ENCODE data around the gene TENT4A.
"Not testable (repeated sequence)": the region's sequence is repeated elsewhere in the genome, so short reads cannot be mapped to it uniquely, and the experiment has no call there.

The TENT4A gene

DNA sequence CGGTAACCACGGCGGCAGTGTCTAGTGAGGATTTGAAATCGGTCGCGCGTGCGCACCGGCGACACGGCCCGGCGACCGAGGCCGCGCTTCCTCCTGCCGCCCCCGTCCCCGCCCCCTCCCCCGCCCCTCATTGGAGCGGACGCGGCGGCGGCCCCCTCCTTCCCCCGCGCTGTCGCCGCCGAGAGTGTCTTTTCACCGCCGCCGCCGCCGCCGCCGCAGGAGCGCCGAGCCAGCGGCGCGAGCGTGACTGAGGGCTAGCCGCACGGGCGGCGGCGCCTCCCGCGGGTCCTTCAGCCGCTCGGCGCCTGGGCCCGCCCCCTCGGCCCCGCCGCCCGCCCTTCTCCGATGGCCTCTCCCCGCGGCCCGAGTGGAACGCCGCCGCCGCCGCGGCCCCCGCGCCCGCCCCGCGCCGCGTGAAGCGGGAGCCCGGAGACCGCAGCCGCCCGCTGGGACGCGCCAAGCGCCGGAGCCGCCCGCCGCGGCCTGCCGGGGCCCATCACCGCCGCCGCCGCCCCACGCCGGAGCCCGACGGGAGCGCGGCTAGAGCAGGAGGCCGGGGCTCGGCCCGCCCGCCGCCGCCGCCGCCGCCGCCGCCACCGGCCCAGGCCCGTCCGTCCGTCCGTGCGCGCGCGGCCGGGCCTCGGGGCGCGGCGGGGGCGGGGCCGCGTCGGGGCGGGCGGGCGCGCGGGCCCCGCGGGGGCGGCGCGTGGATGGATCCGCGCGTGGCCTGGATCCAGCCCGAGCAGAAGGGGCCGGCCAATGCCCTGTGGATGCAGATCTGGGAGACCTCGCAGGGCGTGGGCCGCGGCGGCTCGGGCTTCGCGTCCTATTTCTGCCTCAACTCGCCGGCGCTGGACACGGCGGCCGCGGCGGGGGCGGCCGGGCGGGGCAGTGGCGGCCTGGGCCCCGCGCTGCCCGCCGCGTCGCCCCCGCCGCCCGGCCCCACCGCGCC lies at the start of gene TENT4A:
Gene TENT4A, plus strand, starts transcription at position 159 of the 952 bp plus-strand sequence. Its CDS starts 552 bp downstream, at position 711.
- DNase-seq, result peak in 1 of 2 donors; percentile 21

DNA sequence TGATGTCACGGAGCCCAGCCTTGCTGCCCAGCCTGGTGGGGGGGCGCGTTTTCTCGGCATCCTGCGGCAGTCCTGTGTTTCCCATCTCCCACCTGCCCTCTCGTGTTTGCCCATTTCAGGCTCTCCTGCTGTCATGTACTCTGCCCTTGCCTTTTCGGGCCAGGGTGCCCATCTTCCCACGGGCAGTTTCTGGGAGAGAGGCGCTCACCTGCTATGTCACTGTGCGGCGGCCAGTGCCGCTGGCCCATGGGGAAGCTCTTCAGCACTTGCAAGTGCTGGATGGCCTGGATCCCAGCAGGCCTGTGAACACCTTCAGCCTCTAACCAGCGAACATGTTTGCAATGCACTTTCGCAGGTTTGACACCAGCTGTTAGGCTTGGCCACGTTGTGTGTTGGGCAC lies 46.5 kb upstream of the TENT4A start:
- DNase-seq, result no peak

DNA sequence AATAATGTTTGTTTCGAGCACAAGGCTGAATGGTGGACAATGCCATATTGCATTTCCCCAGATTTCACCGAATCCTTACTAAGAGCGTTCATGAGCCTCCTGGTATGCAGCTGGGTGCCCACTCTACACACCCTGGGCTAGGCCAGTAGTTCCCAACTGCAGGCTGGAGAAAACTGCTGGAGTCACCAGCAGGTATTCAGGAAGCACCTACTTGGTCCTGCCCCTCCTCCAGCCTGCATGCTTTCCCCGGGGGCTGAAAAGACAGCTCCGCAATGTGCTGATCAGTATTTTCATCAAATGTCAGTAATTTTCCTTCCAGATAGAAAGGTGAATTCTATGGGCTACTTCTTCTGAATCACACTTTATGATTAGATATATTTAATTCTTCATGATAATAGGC lies 45.6 kb upstream of the TENT4A start:
- no peak for DNase-seq

DNA sequence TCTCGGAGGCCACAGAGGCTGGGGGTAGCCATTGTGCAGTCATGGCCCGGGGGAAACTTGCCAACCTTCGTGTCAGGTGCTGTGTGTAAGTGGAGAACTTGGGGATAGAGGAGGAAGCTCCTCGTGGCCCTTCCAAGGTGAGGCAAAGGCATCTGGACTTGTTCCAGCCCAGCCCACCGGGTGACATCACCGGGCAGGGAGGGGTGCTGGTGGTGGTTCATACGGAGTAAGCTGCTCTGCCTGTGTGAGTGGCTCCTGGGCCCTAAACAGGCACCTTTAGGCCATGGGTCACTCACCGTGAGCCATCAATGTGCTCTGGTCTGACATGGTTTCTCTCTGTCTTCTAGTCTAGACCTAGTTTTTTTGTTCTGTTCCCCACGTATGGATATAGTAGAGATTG lies 44.5 kb upstream of the TENT4A start:
- DNase-seq, result not testable (repeated sequence)

DNA sequence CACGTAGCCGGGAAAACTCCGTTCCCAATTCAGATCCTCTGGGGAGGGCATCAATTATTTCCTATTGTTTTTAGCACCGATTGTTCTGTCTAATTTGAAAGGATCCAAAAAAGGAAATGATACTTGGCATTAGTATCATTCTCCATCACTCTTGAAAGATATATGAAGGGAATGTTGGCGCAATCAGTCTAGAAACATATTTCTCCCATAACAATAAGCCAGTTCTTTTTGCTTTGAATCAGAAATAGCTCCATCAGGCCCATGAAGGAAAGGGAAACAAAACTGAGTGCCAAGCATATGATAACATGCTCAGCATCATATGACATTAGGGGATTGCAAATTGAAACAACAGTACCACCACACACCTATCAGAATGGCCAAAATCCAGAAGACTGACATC lies 40.2 kb upstream of the TENT4A start:
- no peak for DNase-seq

DNA sequence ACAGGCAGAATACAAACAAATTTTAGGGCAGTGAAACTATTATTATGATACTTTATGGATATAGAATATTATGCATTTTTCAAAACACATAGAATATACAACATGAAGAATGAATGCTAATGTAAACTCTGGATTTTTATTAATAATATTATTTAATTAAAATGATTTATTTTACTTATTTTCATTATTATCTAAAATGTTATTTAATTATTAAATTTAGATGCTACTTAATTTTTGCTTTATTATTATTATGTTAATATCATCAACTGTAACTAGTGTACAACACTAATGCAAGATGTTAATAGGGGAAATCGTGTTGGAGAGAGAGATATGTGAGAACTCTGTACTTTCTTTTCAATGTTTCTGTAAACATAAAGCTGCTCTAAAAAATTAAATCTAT lies 39.3 kb upstream of the TENT4A start:
- no peak for DNase-seq

DNA sequence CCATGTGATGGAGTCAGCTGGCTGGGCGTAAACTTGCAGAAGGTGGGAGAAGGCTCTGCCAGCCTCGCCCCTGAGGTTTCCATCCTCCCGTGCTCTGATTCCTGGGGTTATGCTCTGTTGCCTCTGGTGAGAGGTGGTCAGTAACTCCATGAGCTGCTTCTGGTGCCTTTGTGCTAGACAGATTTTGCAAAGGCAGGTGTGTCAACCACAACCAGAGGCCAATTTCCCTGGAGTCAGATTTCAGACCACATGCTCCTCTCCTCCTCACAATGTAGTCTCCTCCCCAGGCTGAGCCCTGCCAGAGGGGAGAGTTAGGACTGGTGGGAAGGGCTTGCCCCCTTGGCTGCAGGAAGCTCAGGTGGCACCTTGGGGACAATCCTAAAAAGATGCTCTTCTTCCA lies 38.8 kb upstream of the TENT4A start:
- no peak for DNase-seq

DNA sequence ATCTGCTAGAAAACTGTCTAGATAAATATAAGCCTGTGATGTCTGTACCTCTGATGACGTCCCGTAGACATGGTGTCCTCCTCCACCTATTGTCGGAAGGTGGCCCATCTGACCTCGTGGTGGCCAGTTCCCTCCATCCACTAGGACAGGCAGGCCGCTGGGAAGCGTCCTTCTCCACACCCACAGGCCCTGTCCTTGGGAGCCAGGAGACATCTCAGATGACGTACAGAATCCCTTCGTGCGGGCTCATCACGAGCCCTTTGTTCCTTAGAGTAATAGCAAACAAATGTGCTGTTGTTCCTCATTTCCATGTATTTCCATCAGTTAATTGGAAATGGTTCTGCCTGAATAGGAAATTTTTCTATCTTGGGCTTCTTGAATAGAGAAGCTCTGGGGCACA lies 38.3 kb upstream of the TENT4A start:
- DNase-seq, result no peak

DNA sequence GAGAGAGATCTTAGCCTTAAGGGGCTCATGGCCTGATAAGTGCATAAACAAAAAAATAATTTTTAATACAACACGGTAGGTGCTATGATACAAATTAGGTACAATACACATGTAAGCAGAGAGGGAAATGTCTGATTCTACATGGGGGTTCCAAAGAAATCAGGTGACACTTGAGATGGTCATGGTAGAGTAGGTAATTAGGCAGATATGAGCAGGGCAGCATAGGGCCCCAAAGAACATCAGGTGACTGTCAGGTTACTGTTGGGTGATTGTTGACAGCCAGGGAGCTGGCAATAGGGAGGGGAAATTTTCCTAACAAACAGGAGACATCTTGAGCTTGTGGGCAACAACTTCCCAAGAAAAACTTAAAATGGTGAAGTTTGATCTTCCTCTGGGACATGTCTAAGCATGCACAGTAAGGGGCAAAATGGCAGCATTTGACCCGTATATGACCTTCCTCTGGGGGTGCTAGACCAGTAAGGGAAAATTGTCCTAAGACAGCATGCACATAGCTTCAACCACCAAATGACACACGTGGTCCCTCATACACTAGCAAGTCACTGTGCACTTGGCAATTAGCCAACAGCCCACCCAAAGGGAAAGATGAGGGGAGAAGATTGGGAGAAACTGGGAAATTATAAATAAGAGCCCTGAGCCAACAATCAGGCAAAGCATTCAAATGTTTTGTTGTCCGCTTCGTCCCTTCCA lies 37.3 kb upstream of the TENT4A start:
- DNase-seq, result no peak

DNA sequence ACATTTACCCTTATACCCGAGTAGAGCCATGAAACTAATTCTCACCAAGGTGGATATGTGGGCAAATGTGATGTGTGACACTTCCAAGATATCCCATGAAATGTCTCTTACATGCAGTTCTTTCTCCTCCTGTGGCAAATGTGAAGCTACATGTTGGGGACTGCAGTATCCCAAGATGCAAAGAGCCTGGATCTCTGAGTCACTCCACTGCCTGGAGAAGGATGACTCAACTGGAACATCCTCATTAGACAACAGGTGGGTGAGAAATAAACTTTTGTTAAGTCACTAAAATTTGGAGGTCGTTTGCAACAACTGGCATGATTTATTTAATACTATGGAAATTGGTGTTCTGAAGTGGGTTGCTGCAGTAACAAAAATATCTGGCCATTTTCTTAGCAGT lies 36.5 kb upstream of the TENT4A start:
- peak in 1 of 2 donors; percentile 6 for DNase-seq

DNA sequence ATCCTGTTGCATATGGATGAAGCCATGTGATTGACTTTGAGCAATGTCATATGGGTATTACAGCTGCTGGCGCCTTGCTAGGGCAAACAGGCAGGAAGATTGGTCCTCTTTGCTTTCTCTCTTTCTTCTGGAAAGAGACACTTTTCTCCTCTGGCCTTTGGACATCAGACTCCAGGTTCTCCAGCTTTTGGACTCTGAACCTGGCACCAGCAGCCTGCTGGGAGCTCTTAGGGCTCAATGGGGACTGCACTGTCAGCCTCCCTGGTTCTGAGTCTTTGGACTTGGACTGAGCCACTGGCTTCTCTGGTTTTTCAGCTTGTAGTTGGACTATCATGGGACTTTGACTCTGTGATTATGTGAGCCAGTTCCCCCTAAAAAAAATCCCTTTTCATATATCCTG lies 34.8 kb upstream of the TENT4A start:
- DNase-seq, result no peak

DNA sequence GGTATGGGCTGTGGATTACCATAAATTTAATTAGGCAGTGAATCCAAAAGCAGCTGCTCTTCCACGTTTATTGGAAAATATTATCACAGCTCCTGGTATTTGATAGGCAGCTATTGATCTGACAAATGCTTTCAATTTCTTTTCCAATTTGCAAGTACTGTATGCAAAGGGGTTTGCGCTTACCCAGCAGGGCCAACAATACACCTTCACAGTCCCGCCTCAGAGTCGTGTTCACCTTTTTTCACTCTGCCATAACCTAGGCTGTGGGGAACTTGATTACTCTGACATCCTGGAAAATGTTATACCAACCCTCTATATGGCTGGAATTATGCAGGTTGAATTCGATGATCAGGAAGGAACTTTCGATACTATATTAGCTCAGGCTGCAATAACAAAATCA lies 32.3 kb upstream of the TENT4A start:
- no peak for DNase-seq

DNA sequence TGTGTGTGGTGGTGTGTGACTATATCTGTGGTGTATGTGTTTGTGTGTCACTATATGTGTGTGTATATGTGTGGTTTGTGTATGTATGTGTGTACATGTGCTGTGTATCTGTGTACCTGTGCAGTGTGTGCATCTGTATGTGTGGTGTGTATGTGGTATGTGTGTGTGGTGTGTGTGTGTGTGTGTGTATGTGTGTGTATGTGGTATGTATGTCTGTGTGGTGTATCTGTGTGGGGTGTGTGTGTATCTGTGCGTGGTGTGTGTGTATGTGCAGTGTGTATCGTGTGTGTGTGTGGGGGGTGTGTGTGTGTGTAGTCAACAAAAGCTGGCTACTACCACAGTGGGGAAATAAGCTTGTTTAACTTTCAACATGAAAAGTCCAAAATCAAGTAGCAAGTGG lies 31.6 kb upstream of the TENT4A start:
- no peak for DNase-seq

DNA sequence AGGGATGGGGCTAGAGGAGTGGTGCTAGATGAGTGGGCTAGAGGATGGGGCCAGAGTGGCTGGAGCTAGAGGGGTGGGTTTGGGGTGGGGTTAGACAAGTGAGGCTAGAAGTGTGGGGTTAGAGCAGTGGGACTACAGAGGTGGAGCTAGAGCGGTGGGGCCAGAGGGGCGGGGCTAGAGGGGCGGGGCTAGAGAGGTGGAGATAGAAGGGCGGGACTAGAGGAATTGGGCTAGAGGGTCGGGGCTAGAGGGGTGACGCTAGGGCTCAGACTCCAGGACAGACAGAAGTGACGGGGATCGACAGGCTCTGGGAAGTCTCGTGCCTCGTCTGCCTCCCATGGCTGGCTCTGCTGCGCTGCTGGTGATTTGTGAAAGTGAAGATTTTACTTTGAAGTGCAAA lies 31.0 kb upstream of the TENT4A start:
- no peak for DNase-seq

DNA sequence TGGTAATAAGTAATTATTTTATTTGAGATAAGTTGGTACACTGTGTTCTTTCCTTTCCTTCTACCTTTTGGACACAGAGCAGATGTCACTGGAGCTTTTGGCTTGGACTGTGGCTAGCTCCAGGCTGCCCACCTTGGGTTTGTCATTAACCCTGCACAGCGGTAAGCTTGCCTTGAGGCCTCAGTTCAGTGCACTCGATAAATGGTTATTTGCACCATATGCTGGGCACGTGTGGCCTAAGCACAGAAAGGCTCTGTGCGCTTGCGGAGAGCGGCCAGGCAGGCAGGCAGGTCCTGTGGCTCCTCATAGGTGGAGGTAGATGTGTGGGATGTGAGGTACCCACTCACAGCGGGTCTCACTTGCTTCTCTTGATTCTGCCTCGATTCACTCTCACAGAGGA lies 30.0 kb upstream of the TENT4A start:
- DNase-seq, result no peak

DNA sequence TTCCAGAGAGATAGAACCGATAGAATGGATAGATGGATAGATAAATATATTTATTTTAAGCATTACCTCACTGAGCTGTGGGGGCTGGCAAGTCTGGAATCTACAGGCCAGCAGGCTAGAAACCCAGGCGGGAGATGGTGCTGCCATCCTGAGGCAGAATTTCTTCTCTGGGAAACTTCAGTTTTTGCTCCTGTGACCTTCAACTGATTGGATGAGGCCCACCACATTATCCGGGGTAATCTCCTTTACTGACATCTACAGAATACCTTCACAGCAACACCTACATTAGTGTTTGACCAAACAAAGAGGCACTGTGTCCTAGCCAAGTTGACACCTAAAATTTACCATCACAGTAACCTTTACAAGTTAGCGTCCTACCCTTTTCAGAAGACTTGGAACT lies 29.2 kb upstream of the TENT4A start:
- no peak for DNase-seq

DNA sequence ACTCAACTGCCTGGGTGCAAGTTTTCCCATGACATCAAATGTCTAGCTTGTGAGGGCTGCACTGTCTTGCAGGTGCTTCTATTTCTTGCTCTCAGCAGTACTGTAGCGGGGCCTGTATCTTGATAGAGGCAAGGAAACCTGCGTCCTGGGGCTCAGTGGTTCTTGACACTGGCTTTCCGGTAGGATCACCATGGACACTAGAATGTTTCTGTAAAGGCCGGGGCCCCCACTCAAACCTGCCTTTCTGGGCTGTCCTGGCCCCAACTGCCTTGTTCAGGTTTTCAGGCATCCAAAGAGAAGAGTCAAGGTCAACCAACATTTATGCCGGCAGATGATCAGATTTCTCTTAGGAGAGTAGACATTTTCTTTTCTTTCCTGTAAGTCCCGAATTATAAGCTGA lies 26.7 kb upstream of the TENT4A start:
- no peak for DNase-seq

DNA sequence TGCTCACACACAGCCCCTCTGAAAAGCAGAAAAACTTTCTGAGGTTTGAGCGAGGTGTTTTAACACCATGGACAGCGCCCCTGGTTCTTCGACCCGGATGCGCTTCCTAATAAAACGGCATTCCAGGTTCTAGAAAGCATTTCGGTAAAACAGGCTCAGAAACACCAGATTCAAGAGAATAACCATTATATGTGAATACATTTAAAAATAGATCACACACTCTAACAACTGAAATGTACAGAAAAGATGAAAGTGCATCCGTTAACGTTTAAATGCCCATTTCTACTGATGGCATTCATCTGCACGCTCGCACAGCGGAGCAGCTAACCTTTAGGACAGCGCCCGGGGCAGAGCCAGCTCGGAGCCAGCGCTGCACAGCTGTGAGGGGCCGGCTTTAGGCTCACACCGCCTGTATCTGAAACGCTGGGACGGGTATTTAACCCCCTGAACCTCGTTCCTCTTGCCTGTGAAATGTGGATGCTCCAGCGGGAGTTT lies 26.3 kb upstream of the TENT4A start:
- peak; percentile 9 to 39 for DNase-seq

DNA sequence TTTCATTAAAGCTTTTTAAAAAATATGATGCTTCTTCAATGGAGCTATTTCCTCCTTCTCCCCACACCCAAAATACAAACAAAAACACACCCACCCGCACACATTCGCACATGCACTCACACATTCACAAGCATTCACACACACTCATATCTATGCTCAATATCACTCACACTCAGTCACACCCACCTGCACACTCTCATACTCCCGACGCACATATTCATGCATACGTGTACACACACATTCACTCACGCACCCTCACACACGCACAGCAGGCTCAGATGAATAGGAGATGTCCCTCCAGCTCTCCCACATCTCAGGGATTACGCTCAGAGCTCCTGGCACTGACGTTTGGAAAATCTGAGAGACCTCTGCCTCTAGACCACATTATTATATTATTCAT lies 25.7 kb upstream of the TENT4A start:
- DNase-seq, result no peak

DNA sequence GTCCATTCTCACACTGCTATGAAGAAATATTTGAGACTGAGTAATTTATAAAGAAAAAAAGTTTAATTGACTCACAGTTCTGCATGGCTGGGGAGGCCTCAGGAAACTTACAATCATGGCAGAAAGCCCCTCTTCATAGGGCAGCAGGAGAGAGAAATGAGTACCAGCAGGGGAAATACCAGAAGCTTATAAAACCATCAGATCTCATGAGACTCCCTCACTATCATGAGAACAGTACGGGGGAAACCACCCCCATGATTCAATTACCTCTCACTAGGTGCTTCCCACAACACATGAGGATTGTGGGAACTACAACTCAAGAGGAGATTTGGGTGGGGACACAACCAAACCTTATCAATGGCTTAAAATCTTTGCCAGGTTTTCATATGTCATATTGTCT lies 20.3 kb upstream of the TENT4A start:
- peak in 1 of 2 donors; percentile 40 for DNase-seq

DNA sequence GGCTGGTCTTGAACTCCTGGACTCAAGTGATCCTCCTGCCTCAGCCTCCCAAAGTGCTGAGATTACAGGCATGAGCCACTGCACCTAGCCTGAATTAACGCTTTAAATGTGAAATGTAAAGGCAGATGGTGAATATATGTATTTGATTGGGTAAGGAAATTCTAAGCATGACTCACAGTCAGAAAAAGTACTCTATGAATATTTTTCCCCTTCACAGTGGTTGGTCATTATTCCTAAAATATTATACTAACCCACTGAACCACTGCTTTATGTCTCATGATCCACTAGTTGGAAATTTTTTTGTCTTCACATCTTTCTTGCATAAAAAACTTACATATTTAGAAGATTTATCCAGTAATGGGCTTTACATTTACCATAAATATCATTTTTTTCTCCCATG lies 14.5 kb upstream of the TENT4A start:
- peak in 1 of 2 donors; percentile 13 for DNase-seq

DNA sequence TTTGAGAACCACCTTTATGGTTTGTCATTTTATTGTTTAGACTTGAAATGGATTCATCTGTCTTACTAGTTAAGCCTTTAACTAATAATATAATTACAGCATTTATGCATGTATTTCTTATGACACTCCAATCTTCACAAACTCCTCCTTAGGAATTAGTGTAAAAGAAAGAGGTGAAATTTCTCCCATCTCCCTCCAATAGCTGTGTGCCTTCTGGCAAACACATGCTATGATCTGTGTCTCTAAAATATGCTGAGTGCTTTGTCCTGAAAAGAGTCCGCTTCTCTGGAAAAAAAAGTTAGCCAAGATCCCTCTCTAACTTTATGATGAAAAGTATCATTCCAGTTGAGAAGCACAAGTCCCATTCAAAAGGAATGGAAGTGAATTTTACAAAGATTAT lies 13.9 kb upstream of the TENT4A start:
- DNase-seq, result no peak

DNA sequence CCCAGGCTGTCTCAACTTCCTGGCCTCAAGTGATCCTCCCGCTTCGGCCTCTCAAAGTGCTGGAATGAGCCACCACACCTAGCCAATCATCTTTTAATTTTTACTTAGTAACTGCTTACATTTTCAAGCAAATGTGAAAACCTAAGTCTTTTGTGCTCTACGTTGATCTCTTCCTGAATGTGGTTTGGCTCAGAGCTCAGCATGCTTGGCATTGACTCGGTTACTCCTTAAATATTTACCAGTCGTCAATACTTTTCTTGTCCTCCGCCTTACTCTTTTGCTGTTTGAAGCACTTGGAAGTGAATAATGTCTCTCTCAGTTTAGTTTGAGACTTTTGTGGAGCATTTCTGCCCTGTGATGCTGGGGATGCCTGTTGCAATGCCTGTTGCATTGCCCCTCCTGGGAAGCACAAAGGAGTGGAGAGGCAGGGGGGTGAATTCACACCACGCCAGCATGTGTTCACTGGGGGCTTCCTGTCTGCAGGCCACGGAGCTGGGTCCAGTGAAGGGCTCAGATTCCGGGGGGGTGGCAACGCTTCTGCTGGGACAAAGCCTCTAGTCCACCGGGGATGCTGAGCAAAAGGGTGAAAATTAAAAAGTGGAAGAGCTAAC lies 13.1 kb upstream of the TENT4A start:
- DNase-seq, result no peak
